GM12892 (cell line): ENCODE results near the gene MRPL40.

Experiments
- POLR2A ChIP-seq: IDR thresholded peaks from 2 replicates; pipeline ENCODE4 v1.6.1; 2011; ENCODE audit warnings: low read depth, low read length, control low read depth
- POLR2AphosphoS5 ChIP-seq: IDR thresholded peaks from 2 replicates; pipeline ENCODE4 v1.6.1; 2011; ENCODE audit warnings: low read depth, low read length, control low read depth
- TAF1 ChIP-seq: IDR thresholded peaks from 2 replicates; pipeline ENCODE4 v1.6.1; 2011; ENCODE audit warnings: low read depth, mild to moderate bottlenecking, control low read depth, low read length, borderline replicate concordance

DNA sequence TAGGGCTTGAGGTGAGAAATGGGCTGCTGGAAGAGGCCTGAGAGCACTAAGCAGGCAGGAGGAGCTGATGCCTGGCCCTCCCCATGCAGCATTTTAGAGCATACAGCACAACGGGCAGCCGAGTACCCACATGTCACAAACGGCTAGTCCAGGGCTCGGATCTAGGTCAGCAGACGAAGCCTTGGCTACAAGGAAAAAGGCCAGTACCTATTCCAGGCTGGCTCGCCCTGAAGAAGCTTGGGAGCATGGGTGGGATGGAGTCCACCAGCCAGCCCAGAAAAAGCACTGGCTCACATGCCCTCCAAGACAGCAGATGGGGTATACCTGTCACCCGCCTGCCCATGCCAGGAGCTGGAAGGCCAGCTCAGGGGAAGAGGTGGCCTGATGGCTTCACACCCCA, 37.1 kb downstream of the MRPL40 start:
- TF ChIP-seq POLR2AphosphoS5, result no peak
- TF ChIP-seq POLR2A, result no peak
- TF ChIP-seq TAF1, result no peak
